Fibroblast of skin of scalp (primary cell): ENCODE results near the gene TMEM30B.

Source experiments
- DNase-seq: peaks from one replicate; pipeline ENCODE4 v3.0.0-alpha.2; 2013

TMEM30B gene

GRCh38 chr14:61231810-61232209, 49.3 kb downstream of the TMEM30B start:
- DNase-seq = no peak

- no peak for DNase-seq
Measured at GRCh38 chr14:61229981-61230380, 51.2 kb downstream of the TMEM30B start.

GRCh38 chr14:61229475-61229888, 51.7 kb downstream of the TMEM30B start:
- DNase-seq = no peak

- no peak for DNase-seq
Measured at GRCh38 chr14:61227884-61228591, 53.1 kb downstream of the TMEM30B start.
